Measurements from ENCODE around the gene BRPF1.

BRPF1 gene

GRCh38 chr3:9703240-9703639, 28.3 kb upstream of the BRPF1 start:
- H3K4me3 ChIP-seq (ENCODE audit: low read depth, low read length): no peak overlapping the region
- TF ChIP-seq CTCF (IDR thresholded peaks at IDR 0.05; ENCODE audit: low read depth, low read length): no peak

- peak within 1 kb of the TSS; percentile 16; the same call in 1 of the 2 replicates for H3K4me3 ChIP-seq (ENCODE audit: low read depth, low read length)
- TF ChIP-seq CTCF (IDR thresholded peaks at IDR 0.05; ENCODE audit: low read depth, low read length): no peak
Measured at GRCh38 chr3:9703736-9704346, 27.7 kb upstream of the BRPF1 start, which contains the start of gene CPNE9. CPNE9 (plus strand) TSS chr3:9703833; CDS start chr3:9703997, 164 bp downstream.

GRCh38 chr3:9704347-9705322, 26.9 kb upstream of the BRPF1 start:
- TF ChIP-seq CTCF (IDR thresholded peaks at IDR 0.05; ENCODE audit: low read depth, low read length): no peak
- peak overlapping the region; percentile 21; the same call in 1 of the 2 replicates for H3K4me3 ChIP-seq (ENCODE audit: low read depth, low read length)

GRCh38 chr3:9710174-9710739, 21.3 kb upstream of the BRPF1 start:
- no peak overlapping the region for H3K4me3 ChIP-seq (ENCODE audit: low read depth, low read length)
- TF ChIP-seq CTCF (IDR thresholded peaks at IDR 0.05; ENCODE audit: low read depth, low read length): no peak

GRCh38 chr3:9712415-9712814, 19.1 kb upstream of the BRPF1 start:
- H3K4me3 ChIP-seq (ENCODE audit: low read depth, low read length): no peak overlapping the region
- TF ChIP-seq CTCF (IDR thresholded peaks at IDR 0.05; ENCODE audit: low read depth, low read length): no peak

- no peak for TF ChIP-seq CTCF (IDR thresholded peaks at IDR 0.05; ENCODE audit: low read depth, low read length)
- no peak overlapping the region for H3K4me3 ChIP-seq (ENCODE audit: low read depth, low read length)
Measured at GRCh38 chr3:9713142-9713541, 18.4 kb upstream of the BRPF1 start.
